H9 (cell line): ENCODE results near the gene CDH4. TPM values are rescaled to one million over a fixed set of nuclear protein-coding genes. Genes with fewer than 3 reads are reported as not detected.

Experiments used
- DNase-seq: peaks from one replicate; pipeline ENCODE4 v3.0.0-alpha.2; 2017
- H2AFZ ChIP-seq: one replicate; pipeline ENCODE4 v1.6.1; 2013; ENCODE audit warnings: mild to moderate bottlenecking, low read length, control low read depth, moderate library complexity
- H2AK5ac ChIP-seq: 2 replicates; pipeline ENCODE4 v1.6.1; 2013; ENCODE audit warnings: low read length, control low read depth, mixed read lengths; ENCODE audit not compliant: insufficient read length
- H2BK120ac ChIP-seq: one replicate; pipeline ENCODE4 v1.6.1; 2013; ENCODE audit warnings: low read depth, mild to moderate bottlenecking, low read length, control low read depth, inconsistent platforms; ENCODE audit not compliant: poor library complexity, severe bottlenecking
- H2BK12ac ChIP-seq: 2 replicates; pipeline ENCODE4 v1.6.1; 2013; ENCODE audit warnings: low read length, control low read depth, mixed read lengths, low read depth; ENCODE audit not compliant: insufficient read length
- H2BK15ac ChIP-seq: 2 replicates; pipeline ENCODE4 v1.6.1; 2013; ENCODE audit warnings: low read depth, low read length, control low read depth
- H2BK20ac ChIP-seq: one replicate; pipeline ENCODE4 v1.6.1; 2013; ENCODE audit warnings: low read depth, mild to moderate bottlenecking, low read length, control low read depth, inconsistent platforms; ENCODE audit not compliant: poor library complexity, severe bottlenecking
- H2BK5ac ChIP-seq: 2 replicates; pipeline ENCODE4 v1.6.1; 2013; ENCODE audit warnings: low read length, control low read depth, mixed read lengths; ENCODE audit not compliant: insufficient read length
- H3K14ac ChIP-seq: 2 replicates; pipeline ENCODE4 v1.6.1; 2013; ENCODE audit warnings: low read length, control low read depth; ENCODE audit not compliant: insufficient read depth
- H3K18ac ChIP-seq: 2 replicates; pipeline ENCODE4 v1.6.1; 2013; ENCODE audit warnings: low read depth, mild to moderate bottlenecking, mixed read lengths, low read length, control low read depth; ENCODE audit not compliant: insufficient read length
- H3K23ac ChIP-seq: 2 replicates; pipeline ENCODE4 v1.6.1; 2013; ENCODE audit warnings: low read length, control low read depth, mixed read lengths, low read depth; ENCODE audit not compliant: insufficient read length
- H3K23me2 ChIP-seq: 2 replicates; pipeline ENCODE4 v1.6.1; 2013; ENCODE audit warnings: low read depth, mild to moderate bottlenecking, mixed read lengths, low read length, control low read depth; ENCODE audit not compliant: insufficient read length, poor library complexity, severe bottlenecking
- H3K27ac ChIP-seq: 2 replicates; pipeline ENCODE4 v1.5.1; 2013; ENCODE audit warnings: low read length, control low read depth, mixed read lengths, low read depth; ENCODE audit not compliant: insufficient read length
- H3K27me3 ChIP-seq: 2 replicates; pipeline ENCODE4 v1.6.1; 2013; ENCODE audit warnings: low read length, control low read depth, inconsistent platforms; ENCODE audit not compliant: insufficient read depth
- H3K4ac ChIP-seq: 2 replicates; pipeline ENCODE4 v1.6.1; 2013; ENCODE audit warnings: low read depth, mild to moderate bottlenecking, control low read depth, inconsistent platforms, low read length, moderate library complexity
- H3K4me1 ChIP-seq: 2 replicates; pipeline ENCODE4 v1.6.1; 2013; ENCODE audit warnings: low read length, control low read depth, inconsistent platforms; ENCODE audit not compliant: insufficient read depth
- H3K4me2 ChIP-seq: 2 replicates; pipeline ENCODE4 v1.6.1; 2013; ENCODE audit warnings: low read length, control low read depth, mixed read lengths; ENCODE audit not compliant: insufficient read length, insufficient read depth
- H3K56ac ChIP-seq: 2 replicates; pipeline ENCODE4 v1.6.1; 2013; ENCODE audit warnings: low read depth, mild to moderate bottlenecking, mixed read lengths, low read length, control low read depth; ENCODE audit not compliant: insufficient read length
- H3K79me1 ChIP-seq: 2 replicates; pipeline ENCODE4 v1.6.1; 2013; ENCODE audit warnings: low read depth, mild to moderate bottlenecking, moderate library complexity, low read length, control low read depth, inconsistent platforms; ENCODE audit not compliant: insufficient read depth, poor library complexity, severe bottlenecking
- H3K79me2 ChIP-seq: 2 replicates; pipeline ENCODE4 v1.6.1; 2013; ENCODE audit warnings: low read length, control low read depth, inconsistent platforms; ENCODE audit not compliant: insufficient read depth
- H3K9ac ChIP-seq: 2 replicates; pipeline ENCODE4 v1.6.1; 2013; ENCODE audit warnings: low read length, control low read depth, mixed read lengths; ENCODE audit not compliant: insufficient read length; ENCODE audit errors: extremely low read depth
- H3K9me3 ChIP-seq: one replicate; pipeline ENCODE4 v1.6.1; 2013; ENCODE audit warnings: low read depth, low read length, inconsistent platforms; ENCODE audit not compliant: control insufficient read depth
- H3T11ph ChIP-seq: one replicate; pipeline ENCODE4 v1.6.1; 2013; ENCODE audit warnings: mild to moderate bottlenecking, low read length, control low read depth, inconsistent platforms
- H4K20me1 ChIP-seq: one replicate; pipeline ENCODE4 v1.6.1; 2013; ENCODE audit not compliant: control insufficient read depth, insufficient read length, insufficient read depth
- H4K5ac ChIP-seq: 2 replicates; pipeline ENCODE4 v1.6.1; 2013; ENCODE audit warnings: low read depth, mild to moderate bottlenecking, mixed read lengths, low read length, control low read depth; ENCODE audit not compliant: insufficient read length
- H4K8ac ChIP-seq: replicated peaks from 2 replicates; pipeline ENCODE4 v1.6.1; 2013; ENCODE audit warnings: low read length, control low read depth, mixed read lengths, low read depth; ENCODE audit not compliant: insufficient read length
- H4K91ac ChIP-seq: 2 replicates; pipeline ENCODE4 v1.6.1; 2013; ENCODE audit warnings: low read depth, mild to moderate bottlenecking, moderate library complexity, mixed read lengths, low read length, control low read depth; ENCODE audit not compliant: insufficient read length
- H3K27ac Mint-ChIP-seq, 3 experiments: 2 replicates in 2 of 3; 3 replicates in 1 of 3; pipeline ENCODE4 v1.8.0; 2020 to 2021; ENCODE audit warnings: mixed read lengths in 3 of 3, mild to moderate bottlenecking in 1 of 3, moderate library complexity in 1 of 3
- H3K27me3 Mint-ChIP-seq: 2 replicates; pipeline ENCODE4 v1.8.0; 2021; ENCODE audit warnings: low read depth, mild to moderate bottlenecking, moderate library complexity, mixed read lengths
- H3K36me3 Mint-ChIP-seq, 3 experiments: 2 replicates in 2 of 3; 3 replicates in 1 of 3; pipeline ENCODE4 v1.8.0; 2020 to 2021; ENCODE audit warnings: low read depth in 3 of 3, mixed read lengths in 3 of 3; ENCODE audit not compliant: insufficient read depth in 1 of 3
- H3K4me1 Mint-ChIP-seq, 2 experiments: 2 replicates each; pipeline ENCODE4 v1.8.0; 2020; ENCODE audit warnings: mixed read lengths in 2 of 2
- H3K4me3 Mint-ChIP-seq, 2 experiments: 2 replicates in 1 of 2; 3 replicates in 1 of 2; pipeline ENCODE4 v1.8.0; 2020 to 2021; ENCODE audit warnings: mild to moderate bottlenecking in 2 of 2, mixed read lengths in 2 of 2, moderate library complexity in 1 of 2
- H3K9me3 Mint-ChIP-seq, 2 experiments: 2 replicates in 1 of 2; 3 replicates in 1 of 2; pipeline ENCODE4 v1.8.0; 2020; ENCODE audit warnings: mild to moderate bottlenecking in 2 of 2, mixed read lengths in 2 of 2, moderate library complexity in 1 of 2
- WGBS: extraction: QIAGEN DNeasy Blood & Tissue Kit; methylation state at CpG from one replicate; pipeline ENCODE4 v1.1.7; 2013; ENCODE audit warnings: missing lambda C conversion rate, low lambda C conversion rate, mixed read lengths; ENCODE audit not compliant: insufficient read length; ENCODE audit errors: extremely low coverage; 5-methylcytosine and 5-hydroxymethylcytosine counted together
- total RNA-seq: library from RNA; stranded (reverse); gene quantifications from 2 replicates; pipeline ENCODE4 v1.2.1, GENCODE V29; 2021
- TF ChIP-seq, protein P1 (sequence below): fragments of 200-600 bp; sonication (generic); conservative IDR thresholded peaks from 3 replicates; pipeline ENCODE4 v1.8.0; 2021; ENCODE audit warnings: antibody characterized with exemption, mild to moderate bottlenecking

CDH4 gene
- total RNA-seq, 1 experiment from 2014 or later, result 3.0 TPM

DNA sequence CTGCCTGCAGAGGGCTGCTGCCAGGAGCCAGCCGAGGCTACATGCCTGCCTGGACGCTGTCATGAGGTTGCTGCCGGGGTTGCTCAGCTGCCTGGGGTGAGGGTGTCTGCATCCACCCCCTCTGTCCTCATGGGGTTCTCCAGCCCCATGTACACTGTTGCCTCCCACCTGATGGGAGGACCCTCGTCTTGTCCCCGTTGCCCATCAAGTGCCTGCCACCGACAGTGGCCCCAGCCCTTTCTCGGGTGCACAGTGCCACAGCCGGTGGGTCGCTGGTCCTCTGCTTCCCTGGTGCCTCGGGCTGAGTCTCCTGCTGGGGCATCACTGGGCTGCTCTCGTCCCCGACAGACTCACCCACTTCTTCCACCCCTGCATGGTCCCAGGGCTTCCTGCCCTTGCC is 313.7 kb downstream of the CDH4 start:
- Histone ChIP-seq H2AFZ (no peak overlapping the region), H3K56ac (no peak overlapping the region), H3K27me3 (peaks cover 3% of the 10 kb centered on the region; the same call in 1 of the 2 replicates), H3K23ac (no peak overlapping the region), H3K4me1 (peaks cover 6% of the 10 kb centered on the region; the same call in 1 of the 2 replicates), H2BK5ac (no peak overlapping the region), H4K5ac (no peak overlapping the region), H4K20me1 (no peaks in the 10 kb centered on the region), H2BK12ac (no peak overlapping the region), H3K14ac (no peak overlapping the region), H3K18ac (no peak overlapping the region), H4K8ac (no peak overlapping the region), H2BK20ac (no peak overlapping the region), H3K79me1 (no peaks in the 10 kb centered on the region), H2BK120ac (no peak overlapping the region), H3K4ac (no peak overlapping the region), H4K91ac (no peak overlapping the region), H3K9me3 (no peaks in the 10 kb centered on the region), H2AK5ac (no peak overlapping the region), H3K79me2 (no peaks in the 10 kb centered on the region), H2BK15ac (no peak overlapping the region), H3K23me2 (no peaks in the 10 kb centered on the region), H3K27ac (no peak overlapping the region), H3T11ph (no peak overlapping the region), H3K9ac (no peak overlapping the region), H3K4me2 (no peak overlapping the region)
- Mint-ChIP-seq H3K4me1 (peaks cover 44 to 48% of the 10 kb centered on the region in 2 experiments), H3K27me3 (peaks cover 32% of the 10 kb centered on the region), H3K36me3 (peaks cover 0 to 6% (median 2%) of the 10 kb centered on the region in 3 experiments; a peak in 2 of 7 replicates), H3K27ac (no peak overlapping the region), H3K4me3 (no peak overlapping the region), H3K9me3 (peaks cover 3 to 5% of the 10 kb centered on the region in 2 experiments; a peak in 3 of 5 replicates)
- TF ChIP-seq, protein P1, sequence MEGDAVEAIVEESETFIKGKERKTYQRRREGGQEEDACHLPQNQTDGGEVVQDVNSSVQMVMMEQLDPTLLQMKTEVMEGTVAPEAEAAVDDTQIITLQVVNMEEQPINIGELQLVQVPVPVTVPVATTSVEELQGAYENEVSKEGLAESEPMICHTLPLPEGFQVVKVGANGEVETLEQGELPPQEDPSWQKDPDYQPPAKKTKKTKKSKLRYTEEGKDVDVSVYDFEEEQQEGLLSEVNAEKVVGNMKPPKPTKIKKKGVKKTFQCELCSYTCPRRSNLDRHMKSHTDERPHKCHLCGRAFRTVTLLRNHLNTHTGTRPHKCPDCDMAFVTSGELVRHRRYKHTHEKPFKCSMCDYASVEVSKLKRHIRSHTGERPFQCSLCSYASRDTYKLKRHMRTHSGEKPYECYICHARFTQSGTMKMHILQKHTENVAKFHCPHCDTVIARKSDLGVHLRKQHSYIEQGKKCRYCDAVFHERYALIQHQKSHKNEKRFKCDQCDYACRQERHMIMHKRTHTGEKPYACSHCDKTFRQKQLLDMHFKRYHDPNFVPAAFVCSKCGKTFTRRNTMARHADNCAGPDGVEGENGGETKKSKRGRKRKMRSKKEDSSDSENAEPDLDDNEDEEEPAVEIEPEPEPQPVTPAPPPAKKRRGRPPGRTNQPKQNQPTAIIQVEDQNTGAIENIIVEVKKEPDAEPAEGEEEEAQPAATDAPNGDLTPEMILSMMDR, result no peak
- no peak for DNase-seq
- no CpG with 5 or more reads among the region's 12 CpGs for WGBS
